ENCODE results near the gene TNFAIP1. TPM values are rescaled to one million over a fixed set of nuclear protein-coding genes. Genes with fewer than 3 reads are reported as not detected.

The TNFAIP1 gene
- total RNA-seq, 4 donors from 2014 or later = 18.8 to 36.5 (median 25.5) TPM

DNA sequence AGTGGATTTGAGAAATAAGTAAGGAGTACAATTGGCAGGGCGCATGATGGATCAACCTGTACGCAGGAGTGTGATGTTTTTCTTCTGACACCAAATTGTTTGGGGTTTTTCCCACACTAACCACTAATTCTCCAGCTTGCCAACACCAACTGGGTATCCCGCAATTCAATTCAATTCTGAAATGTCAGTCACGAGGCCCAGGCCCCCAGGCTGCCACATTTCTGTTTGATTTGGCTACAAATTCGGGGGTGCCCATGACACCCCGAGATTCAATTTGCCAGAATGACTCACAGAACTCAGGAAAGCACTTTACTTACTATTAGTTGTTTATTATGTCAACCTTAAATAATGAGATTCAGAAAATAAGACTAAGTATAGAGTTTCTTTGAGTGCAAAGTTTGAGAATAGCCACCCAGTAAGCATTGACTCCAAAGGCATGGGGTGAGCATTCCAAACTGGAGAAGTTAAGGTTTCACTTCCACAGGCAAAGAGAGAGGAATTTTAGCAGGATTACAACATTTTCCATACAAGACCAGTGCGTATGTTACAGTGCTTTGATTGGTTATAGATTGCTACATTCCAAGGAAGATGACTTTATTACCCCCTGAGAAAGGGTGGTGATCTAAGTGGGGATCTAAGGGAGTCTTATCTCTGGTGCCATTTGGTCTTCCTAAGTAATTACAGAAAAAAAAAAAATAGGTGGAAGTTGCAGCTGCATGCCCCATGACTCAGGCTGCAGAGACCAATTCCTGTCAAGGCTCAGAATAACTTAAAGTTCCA lies 59.0 kb downstream of the TNFAIP1 start:
- ATAC-seq = no peak
- H3K36me3 ChIP-seq = no peaks in the 10 kb centered on the region
- no peak overlapping the region for H3K27ac ChIP-seq
- no peak overlapping the region for H3K4me3 ChIP-seq
- H3K27me3 ChIP-seq = no peaks in the 10 kb centered on the region
- in situ Hi-C loops (cut with MboI; ENCODE audit: low sequenced_read_pairs in 4 of 4) (loop anchor here in 1 of 4 donors (5.0 kb wide), 1 partner anchor 53 kb away; no protein-coding TSS in a partner anchor), intact Hi-C loops (cut with DNase I; ENCODE audit: low total_unique reads) (no loop called here)
- no peaks in the 10 kb centered on the region for H3K4me1 ChIP-seq
- no peak for DNase-seq
- TF ChIP-seq, protein P1, sequence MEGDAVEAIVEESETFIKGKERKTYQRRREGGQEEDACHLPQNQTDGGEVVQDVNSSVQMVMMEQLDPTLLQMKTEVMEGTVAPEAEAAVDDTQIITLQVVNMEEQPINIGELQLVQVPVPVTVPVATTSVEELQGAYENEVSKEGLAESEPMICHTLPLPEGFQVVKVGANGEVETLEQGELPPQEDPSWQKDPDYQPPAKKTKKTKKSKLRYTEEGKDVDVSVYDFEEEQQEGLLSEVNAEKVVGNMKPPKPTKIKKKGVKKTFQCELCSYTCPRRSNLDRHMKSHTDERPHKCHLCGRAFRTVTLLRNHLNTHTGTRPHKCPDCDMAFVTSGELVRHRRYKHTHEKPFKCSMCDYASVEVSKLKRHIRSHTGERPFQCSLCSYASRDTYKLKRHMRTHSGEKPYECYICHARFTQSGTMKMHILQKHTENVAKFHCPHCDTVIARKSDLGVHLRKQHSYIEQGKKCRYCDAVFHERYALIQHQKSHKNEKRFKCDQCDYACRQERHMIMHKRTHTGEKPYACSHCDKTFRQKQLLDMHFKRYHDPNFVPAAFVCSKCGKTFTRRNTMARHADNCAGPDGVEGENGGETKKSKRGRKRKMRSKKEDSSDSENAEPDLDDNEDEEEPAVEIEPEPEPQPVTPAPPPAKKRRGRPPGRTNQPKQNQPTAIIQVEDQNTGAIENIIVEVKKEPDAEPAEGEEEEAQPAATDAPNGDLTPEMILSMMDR (IDR thresholded peaks at IDR 0.05 in 4 of 5, conservative IDR thresholded peaks at IDR 0.05 in 1 of 5) = no peak
- no peak for TF ChIP-seq POLR2A (IDR thresholded peaks at IDR 0.05)
- no peaks in the 10 kb centered on the region for H3K9me3 ChIP-seq

DNA sequence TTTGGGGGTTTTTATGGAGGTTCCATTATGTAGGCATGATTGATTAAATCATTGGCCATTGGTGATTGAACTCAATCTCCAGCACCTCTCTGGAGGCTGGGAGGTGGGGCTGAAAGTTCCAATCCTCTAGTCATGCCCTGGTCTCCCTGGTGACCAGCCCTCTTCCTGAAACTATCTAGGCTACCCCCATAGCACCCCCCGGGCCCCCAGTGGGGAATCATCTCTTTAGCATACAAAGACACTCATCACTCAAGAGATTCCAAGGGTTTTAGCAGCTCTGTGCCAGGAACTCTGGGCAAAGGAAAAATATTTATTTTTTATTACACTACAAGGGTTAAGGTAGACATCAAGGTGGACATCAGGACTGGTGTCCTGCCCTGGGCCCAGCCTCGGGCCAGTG lies 59.9 kb downstream of the TNFAIP1 start:
- in situ Hi-C loops (cut with MboI; ENCODE audit: low sequenced_read_pairs in 4 of 4) (loop anchor here in 1 of 4 donors (5.0 kb wide), 1 partner anchor 52 kb away; no protein-coding TSS in a partner anchor), intact Hi-C loops (cut with DNase I; ENCODE audit: low total_unique reads) (no loop called here)
- H3K36me3 ChIP-seq = peaks cover 0 to 2% of the 10 kb centered on the region in 2 donors
- no peak overlapping the region for H3K4me3 ChIP-seq
- no peak for DNase-seq
- no peak for ATAC-seq
- no peaks in the 10 kb centered on the region for H3K4me1 ChIP-seq
- TF ChIP-seq, protein P1 (IDR thresholded peaks at IDR 0.05 in 4 of 5, conservative IDR thresholded peaks at IDR 0.05 in 1 of 5) = no peak
- TF ChIP-seq POLR2A (IDR thresholded peaks at IDR 0.05) = no peak
- no peaks in the 10 kb centered on the region for H3K9me3 ChIP-seq
- H3K27me3 ChIP-seq = no peaks in the 10 kb centered on the region
- no peak overlapping the region for H3K27ac ChIP-seq

DNA sequence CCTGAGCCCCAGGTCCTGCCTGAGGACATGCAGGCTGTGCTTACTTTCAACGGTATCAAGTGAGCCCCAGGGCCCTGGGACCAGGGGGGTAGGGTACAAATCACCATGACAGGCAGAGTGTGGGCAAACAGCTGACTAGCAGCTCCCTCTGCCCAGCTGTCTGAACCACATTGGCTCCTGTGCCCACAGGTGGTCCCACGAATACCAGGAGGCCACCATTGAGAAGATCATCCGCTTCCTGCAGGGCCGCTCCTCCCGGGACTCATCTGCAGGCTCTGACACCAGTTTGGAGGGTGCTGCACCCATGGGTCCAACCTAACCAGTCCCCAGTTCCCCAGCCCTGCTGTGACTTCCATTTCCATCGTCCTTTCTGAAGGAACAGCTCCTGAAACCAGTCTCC lies 60.4 kb downstream of the TNFAIP1 start:
- Histone ChIP-seq H3K27me3 (no peaks in the 10 kb centered on the region), H3K4me1 (no peaks in the 10 kb centered on the region), H3K36me3 (peaks cover 0 to 7% of the 10 kb centered on the region in 2 donors), H3K27ac (no peak overlapping the region), H3K4me3 (no peak overlapping the region), H3K9me3 (no peaks in the 10 kb centered on the region)
- ATAC-seq (no peak), DNase-seq (no peak)
- intact Hi-C loops (cut with DNase I; ENCODE audit: low total_unique reads) = no loop called here
- TF ChIP-seq, protein P1 (IDR thresholded peaks at IDR 0.05 in 4 of 5, conservative IDR thresholded peaks at IDR 0.05 in 1 of 5) = no peak
- no peak for TF ChIP-seq POLR2A (IDR thresholded peaks at IDR 0.05)
- in situ Hi-C loops (cut with MboI; ENCODE audit: low sequenced_read_pairs in 4 of 4) = loop anchor here in 1 of 4 donors (5.0 kb wide), 1 partner anchor 51 kb away; no protein-coding TSS in a partner anchor

Small RNA genes within 50 kb of the gene (microRNA-seq; reads per million reads assigned to microRNA genes)
- gene MIR4723 (ENCODE audit: borderline replicate concordance in 2 of 2) = 0 to 0.85 reads per million in 2 donors

Other genes with a start within 250 kb of the TNFAIP1 start
- 1 to 10 TPM; 5.1 to 7.2 (median 6.6) TPM for gene TMEM97, start 16.6 kb upstream of the TNFAIP1 start, total RNA-seq
- 10 to 100 TPM in 1 of 4 donors, 1 to 10 TPM in 3; 3.7 to 15.9 (median 4.9) TPM for gene IFT20, start 289 bp upstream of the TNFAIP1 start, total RNA-seq
- 100 to 1,000 TPM; 217 to 281 (median 237) TPM for gene POLDIP2, start 21.8 kb downstream of the TNFAIP1 start, total RNA-seq
- not detected for gene SEBOX, start 29.4 kb downstream of the TNFAIP1 start, total RNA-seq
- 10 to 100 TPM in 1 of 4 donors, 1 to 10 TPM in 1, not detected in 2; 3.8 to 11.5 TPM for gene VTN, start 34.5 kb downstream of the TNFAIP1 start, total RNA-seq
- 1 to 10 TPM in 3 of 4 donors, under 1 TPM in 1; 0.78 to 1.9 (median 1.7) TPM for gene SARM1, start 35.9 kb downstream of the TNFAIP1 start, total RNA-seq
- 1 to 10 TPM; 1.9 to 3.5 (median 2.4) TPM for gene SLC46A1, start 70.5 kb downstream of the TNFAIP1 start, total RNA-seq
- under 1 TPM in 1 of 4 donors, not detected in 3; 0.34 TPM for gene SLC13A2, start 137.9 kb downstream of the TNFAIP1 start, total RNA-seq
- gene FOXN1, start 170.6 kb downstream of the TNFAIP1 start, total RNA-seq = not detected
- gene UNC119, start 216.9 kb downstream of the TNFAIP1 start, total RNA-seq = 10 to 100 TPM in 1 of 4 donors, 1 to 10 TPM in 3; 3.1 to 10.2 (median 6.3) TPM
- gene PIGS, start 235.8 kb downstream of the TNFAIP1 start, total RNA-seq = 10 to 100 TPM; 25.0 to 63.0 (median 50.0) TPM
- gene ALDOC, start 241.1 kb downstream of the TNFAIP1 start, total RNA-seq = 1 to 10 TPM in 3 of 4 donors, under 1 TPM in 1; 0.87 to 7.0 (median 3.3) TPM